HL-60 (cell line): ENCODE measurements around the gene OXER1.

Experiments
- GABPA ChIP-seq: IDR thresholded peaks from 2 replicates; pipeline ENCODE4 v1.6.1; 2012; ENCODE audit warnings: low read depth
- POLR2AphosphoS5 ChIP-seq: IDR thresholded peaks from 2 replicates; pipeline ENCODE4 v1.6.1; 2012; ENCODE audit warnings: low read depth
- SPI1 ChIP-seq: IDR thresholded peaks from 2 replicates; pipeline ENCODE4 v1.6.1; 2012; ENCODE audit warnings: low read depth, mild to moderate bottlenecking, borderline replicate concordance
- TF ChIP-seq, protein P1 (sequence below): IDR thresholded peaks from one replicate; pipeline ENCODE4 v1.5.1; 2011; ENCODE audit warnings: low read length, control low read depth, inconsistent platforms; ENCODE audit not compliant: insufficient read depth
- TF ChIP-seq, protein P2 (sequence below): IDR thresholded peaks from 2 replicates; pipeline ENCODE4 v1.6.1; 2012; ENCODE audit warnings: low read depth; ENCODE audit not compliant: insufficient replicate concordance

DNA sequence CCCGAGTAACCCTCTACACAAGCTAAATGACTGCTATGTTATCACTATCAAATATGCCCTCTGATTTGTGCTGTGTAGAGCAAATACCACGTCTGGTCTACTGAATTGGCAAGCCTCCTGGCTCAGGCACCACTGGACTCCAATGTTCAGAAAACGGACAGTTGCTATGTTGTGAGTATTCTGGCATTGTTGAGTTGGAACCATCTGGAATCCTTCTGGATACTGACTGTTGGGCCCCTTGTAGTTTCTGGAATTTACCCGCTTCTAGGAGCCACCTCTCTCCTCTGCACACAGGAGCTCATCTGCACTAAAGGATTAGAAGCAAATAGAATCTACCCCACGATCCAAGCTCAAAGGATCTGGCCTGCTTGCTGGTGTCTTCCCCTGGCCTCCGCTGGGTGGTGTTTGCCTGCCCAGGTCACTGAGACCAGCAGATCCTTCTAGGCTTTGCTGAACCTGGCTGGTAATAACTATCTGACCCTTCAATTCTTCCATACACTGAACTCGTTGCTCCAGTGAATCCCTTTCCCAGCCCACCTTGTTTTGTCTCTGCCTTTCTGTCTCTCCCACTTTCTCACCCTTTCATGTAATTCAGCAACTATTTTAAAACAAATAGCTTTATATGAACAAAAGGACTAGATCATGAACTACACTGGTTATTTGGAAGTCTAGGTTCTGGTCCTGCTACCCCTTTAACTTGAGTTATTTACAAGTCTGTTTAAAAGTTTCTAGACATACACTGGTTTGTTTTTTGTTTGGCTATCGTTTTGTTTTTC lies 30.5 kb upstream of the OXER1 start:
- TF ChIP-seq POLR2AphosphoS5 (no peak), GABPA (no peak), SPI1 (no peak)
- TF ChIP-seq, protein P1, sequence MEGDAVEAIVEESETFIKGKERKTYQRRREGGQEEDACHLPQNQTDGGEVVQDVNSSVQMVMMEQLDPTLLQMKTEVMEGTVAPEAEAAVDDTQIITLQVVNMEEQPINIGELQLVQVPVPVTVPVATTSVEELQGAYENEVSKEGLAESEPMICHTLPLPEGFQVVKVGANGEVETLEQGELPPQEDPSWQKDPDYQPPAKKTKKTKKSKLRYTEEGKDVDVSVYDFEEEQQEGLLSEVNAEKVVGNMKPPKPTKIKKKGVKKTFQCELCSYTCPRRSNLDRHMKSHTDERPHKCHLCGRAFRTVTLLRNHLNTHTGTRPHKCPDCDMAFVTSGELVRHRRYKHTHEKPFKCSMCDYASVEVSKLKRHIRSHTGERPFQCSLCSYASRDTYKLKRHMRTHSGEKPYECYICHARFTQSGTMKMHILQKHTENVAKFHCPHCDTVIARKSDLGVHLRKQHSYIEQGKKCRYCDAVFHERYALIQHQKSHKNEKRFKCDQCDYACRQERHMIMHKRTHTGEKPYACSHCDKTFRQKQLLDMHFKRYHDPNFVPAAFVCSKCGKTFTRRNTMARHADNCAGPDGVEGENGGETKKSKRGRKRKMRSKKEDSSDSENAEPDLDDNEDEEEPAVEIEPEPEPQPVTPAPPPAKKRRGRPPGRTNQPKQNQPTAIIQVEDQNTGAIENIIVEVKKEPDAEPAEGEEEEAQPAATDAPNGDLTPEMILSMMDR = no peak
- TF ChIP-seq, protein P2, sequence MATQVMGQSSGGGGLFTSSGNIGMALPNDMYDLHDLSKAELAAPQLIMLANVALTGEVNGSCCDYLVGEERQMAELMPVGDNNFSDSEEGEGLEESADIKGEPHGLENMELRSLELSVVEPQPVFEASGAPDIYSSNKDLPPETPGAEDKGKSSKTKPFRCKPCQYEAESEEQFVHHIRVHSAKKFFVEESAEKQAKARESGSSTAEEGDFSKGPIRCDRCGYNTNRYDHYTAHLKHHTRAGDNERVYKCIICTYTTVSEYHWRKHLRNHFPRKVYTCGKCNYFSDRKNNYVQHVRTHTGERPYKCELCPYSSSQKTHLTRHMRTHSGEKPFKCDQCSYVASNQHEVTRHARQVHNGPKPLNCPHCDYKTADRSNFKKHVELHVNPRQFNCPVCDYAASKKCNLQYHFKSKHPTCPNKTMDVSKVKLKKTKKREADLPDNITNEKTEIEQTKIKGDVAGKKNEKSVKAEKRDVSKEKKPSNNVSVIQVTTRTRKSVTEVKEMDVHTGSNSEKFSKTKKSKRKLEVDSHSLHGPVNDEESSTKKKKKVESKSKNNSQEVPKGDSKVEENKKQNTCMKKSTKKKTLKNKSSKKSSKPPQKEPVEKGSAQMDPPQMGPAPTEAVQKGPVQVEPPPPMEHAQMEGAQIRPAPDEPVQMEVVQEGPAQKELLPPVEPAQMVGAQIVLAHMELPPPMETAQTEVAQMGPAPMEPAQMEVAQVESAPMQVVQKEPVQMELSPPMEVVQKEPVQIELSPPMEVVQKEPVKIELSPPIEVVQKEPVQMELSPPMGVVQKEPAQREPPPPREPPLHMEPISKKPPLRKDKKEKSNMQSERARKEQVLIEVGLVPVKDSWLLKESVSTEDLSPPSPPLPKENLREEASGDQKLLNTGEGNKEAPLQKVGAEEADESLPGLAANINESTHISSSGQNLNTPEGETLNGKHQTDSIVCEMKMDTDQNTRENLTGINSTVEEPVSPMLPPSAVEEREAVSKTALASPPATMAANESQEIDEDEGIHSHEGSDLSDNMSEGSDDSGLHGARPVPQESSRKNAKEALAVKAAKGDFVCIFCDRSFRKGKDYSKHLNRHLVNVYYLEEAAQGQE = no peak
